T-cell (primary cell): ENCODE measurements around the gene STK10. TPM values are rescaled to one million over a fixed set of nuclear protein-coding genes. Genes with fewer than 3 reads are reported as not detected.

Experiments
- ATAC-seq, 4 experiments: fragments of 200-7000 bp in 3 of 4; fragments of 150-1000 bp in 1 of 4; cut with Tn5 transposase; replicated peaks in 1 of 4; 1 replicate in 3 of 4; 2 replicates in 1 of 4; pipeline ENCODE4 v1.10.0; 2021; ENCODE audit warnings: moderate library complexity in 3 of 4, mild to moderate bottlenecking in 2 of 4, moderate number of reproducible peaks in 1 of 4
- CTCF ChIA-PET, 2 donors: fragments of 300-600 bp; sonication (Branson Sonifier 250); formaldehyde crosslinking; loops; one replicate each; lab custom pipeline; 2022; ENCODE audit warnings: antibody characterized with exemption in 2 of 2; lab: Charles Lee
- POLR2A ChIA-PET, 2 donors: fragments of 300-600 bp; sonication (Branson Sonifier 250); formaldehyde crosslinking; loops; one replicate each; lab custom pipeline; 2022; ENCODE audit warnings: antibody characterized with exemption in 2 of 2; lab: Charles Lee
- DNase-seq, 35 experiments: peaks; one replicate each; pipeline versions ENCODE4 v3.0.0 to v3.0.0-alpha.2; 2013 to 2023
- H3K27ac ChIP-seq: one replicate; pipeline ENCODE4 v1.5.1; 2013; ENCODE audit warnings: low read length
- H3K27me3 ChIP-seq, 2 experiments: replicated peaks in 1 of 2; 1 replicate in 1 of 2; 2 replicates in 1 of 2; pipeline versions ENCODE4 v1.6.1 to v1.7.0; 2013; ENCODE audit warnings: low read length in 1 of 2, mixed read lengths in 1 of 2; ENCODE audit not compliant: control insufficient read depth in 2 of 2, insufficient read depth in 2 of 2; ENCODE audit errors: extremely low read depth in 1 of 2
- H3K36me3 ChIP-seq, 2 donors: 1 replicate in 1 of 2; 2 replicates in 1 of 2; pipeline versions ENCODE4 v1.6.1 to v1.7.0; 2013; ENCODE audit warnings: low read length in 1 of 2; ENCODE audit not compliant: control insufficient read depth in 2 of 2, insufficient read depth in 1 of 2; ENCODE audit errors: extremely low read depth in 1 of 2
- H3K4me1 ChIP-seq, 2 experiments: 1 replicate in 1 of 2; 2 replicates in 1 of 2; pipeline versions ENCODE4 v1.6.1 to v1.7.0; 2013; ENCODE audit warnings: low read length in 2 of 2, mixed read lengths in 1 of 2; ENCODE audit not compliant: insufficient read depth in 2 of 2, control insufficient read depth in 1 of 2; ENCODE audit errors: extremely low read depth in 1 of 2
- H3K4me3 ChIP-seq, 2 donors: 1 replicate in 1 of 2; 2 replicates in 1 of 2; pipeline versions ENCODE4 v1.5.1 to v1.7.0; 2013; ENCODE audit warnings: mild to moderate bottlenecking in 2 of 2, low read length in 1 of 2, moderate library complexity in 1 of 2; ENCODE audit not compliant: control insufficient read depth in 1 of 2; ENCODE audit errors: extremely low read depth in 1 of 2
- H3K9me3 ChIP-seq: 2 replicates; pipeline ENCODE4 v1.7.0; 2013
- H3K27ac Mint-ChIP-seq, 2 donors: one replicate each; pipeline ENCODE4 v1.8.0; 2020 to 2021; ENCODE audit warnings: mild to moderate bottlenecking in 2 of 2, mixed read lengths in 2 of 2
- H3K27me3 Mint-ChIP-seq, 2 donors: one replicate each; pipeline ENCODE4 v1.8.0; 2021 to 2022; ENCODE audit warnings: mixed read lengths in 2 of 2
- H3K36me3 Mint-ChIP-seq: one replicate; pipeline ENCODE4 v1.8.0; 2021; ENCODE audit warnings: mixed read lengths
- H3K4me1 Mint-ChIP-seq, 3 donors: one replicate each; pipeline ENCODE4 v1.8.0; 2020 to 2022; ENCODE audit warnings: mixed read lengths in 3 of 3, mild to moderate bottlenecking in 1 of 3
- H3K4me3 Mint-ChIP-seq, 3 donors: one replicate each; pipeline ENCODE4 v1.8.0; 2020 to 2022; ENCODE audit warnings: mild to moderate bottlenecking in 3 of 3, mixed read lengths in 3 of 3, moderate library complexity in 3 of 3
- H3K9me3 Mint-ChIP-seq, 3 donors: one replicate each; pipeline ENCODE4 v1.8.0; 2020 to 2022; ENCODE audit warnings: mixed read lengths in 3 of 3
- WGBS: methylation state at CpG from one replicate; pipeline ENCODE4 v1.1.5; 2013; ENCODE audit warnings: missing lambda C conversion rate; ENCODE audit not compliant: insufficient coverage; 5-methylcytosine and 5-hydroxymethylcytosine counted together
- total RNA-seq, 35 experiments: library from RNA in 6 of 35; stranded (reverse) in 6 of 35; fragments of 120-200 nt in 1 of 35; gene quantifications; one replicate each; pipeline versions ENCODE4 v1.2.1 to v1.2.4 and lab custom pipeline; 2013 to 2026

Gene STK10
- total RNA-seq, 5 donors from 2014 or later (not counting 1 experiment from before 2014, with no cell fraction given), result 305 to 437 (median 331) TPM

GRCh38 chr5:172089298-172090117 is 98.5 kb downstream of the STK10 start:
- H3K36me3 ChIP-seq, result peaks cover 17 to 72% of the 10 kb centered on the region in 2 donors
- DNase-seq, result no peak
- H3K4me3 ChIP-seq, result no peak overlapping the region
- ChIA-PET CTCF (no interaction called here), POLR2A (no interaction called here)
- peaks cover 0 to 20% (median 0%) of the 10 kb centered on the region in 3 donors for H3K4me1 Mint-ChIP-seq
- no peaks in the 10 kb centered on the region for H3K4me1 ChIP-seq
- H3K4me3 Mint-ChIP-seq, result no peak overlapping the region
- H3K27ac Mint-ChIP-seq, result peak overlapping the region; percentile 65 to 86
- peaks cover 31% of the 10 kb centered on the region for H3K36me3 Mint-ChIP-seq
- H3K9me3 ChIP-seq, result no peaks in the 10 kb centered on the region
- ATAC-seq, result no peak
- H3K9me3 Mint-ChIP-seq, result no peaks in the 10 kb centered on the region
- H3K27ac ChIP-seq, result no peak overlapping the region
- H3K27me3 ChIP-seq, result no peaks in the 10 kb centered on the region
- no peaks in the 10 kb centered on the region for H3K27me3 Mint-ChIP-seq
- 92% methylated on average over 5 of the region's 7 CpGs for WGBS

- POLR2A ChIA-PET, result interaction anchor here in 1 of 2 donors (0.7 kb wide), 1 partner anchor 106 kb away, joined by 3 read pairs; no protein-coding TSS in a partner anchor
- H3K36me3 Mint-ChIP-seq, result peaks cover 31% of the 10 kb centered on the region
- Histone ChIP-seq H3K36me3 (peaks cover 17 to 66% of the 10 kb centered on the region in 2 donors), H3K4me3 (no peak overlapping the region), H3K4me1 (no peaks in the 10 kb centered on the region), H3K27me3 (no peaks in the 10 kb centered on the region), H3K27ac (no peak overlapping the region), H3K9me3 (no peaks in the 10 kb centered on the region)
- no peak overlapping the region for H3K4me3 Mint-ChIP-seq
- WGBS, result 89% methylated on average over 1 of the region's 2 CpGs
- CTCF ChIA-PET, result no interaction called here
- peaks cover 0 to 20% (median 0%) of the 10 kb centered on the region in 3 donors for H3K4me1 Mint-ChIP-seq
- DNase-seq (no peak), ATAC-seq (no peak)
- no peaks in the 10 kb centered on the region for H3K9me3 Mint-ChIP-seq
- peak overlapping the region; percentile 65 to 86 for H3K27ac Mint-ChIP-seq
- H3K27me3 Mint-ChIP-seq, result no peaks in the 10 kb centered on the region
These were observed 99.2 kb downstream of the STK10 start for GRCh38 chr5:172088801-172089200.

- Mint-ChIP-seq H3K4me3 (no peak overlapping the region), H3K4me1 (peaks cover 0 to 20% (median 2%) of the 10 kb centered on the region in 3 donors), H3K27me3 (no peaks in the 10 kb centered on the region), H3K27ac (peak overlapping the region; percentile 69 to 77), H3K36me3 (peaks cover 34% of the 10 kb centered on the region), H3K9me3 (no peaks in the 10 kb centered on the region)
- Histone ChIP-seq H3K36me3 (peaks cover 19 to 61% of the 10 kb centered on the region in 2 donors), H3K27ac (no peak overlapping the region), H3K27me3 (no peaks in the 10 kb centered on the region), H3K4me1 (no peaks in the 10 kb centered on the region), H3K4me3 (no peak overlapping the region), H3K9me3 (no peaks in the 10 kb centered on the region)
- CTCF ChIA-PET, result no interaction called here
- POLR2A ChIA-PET, result no interaction called here
- ATAC-seq (peak in 2 of 4 experiments; percentile 26 to 29), DNase-seq (no peak)
- WGBS, result 90% methylated on average over 13 of the region's 14 CpGs
These were observed 101.6 kb downstream of the STK10 start for GRCh38 chr5:172086194-172086975.

DNA sequence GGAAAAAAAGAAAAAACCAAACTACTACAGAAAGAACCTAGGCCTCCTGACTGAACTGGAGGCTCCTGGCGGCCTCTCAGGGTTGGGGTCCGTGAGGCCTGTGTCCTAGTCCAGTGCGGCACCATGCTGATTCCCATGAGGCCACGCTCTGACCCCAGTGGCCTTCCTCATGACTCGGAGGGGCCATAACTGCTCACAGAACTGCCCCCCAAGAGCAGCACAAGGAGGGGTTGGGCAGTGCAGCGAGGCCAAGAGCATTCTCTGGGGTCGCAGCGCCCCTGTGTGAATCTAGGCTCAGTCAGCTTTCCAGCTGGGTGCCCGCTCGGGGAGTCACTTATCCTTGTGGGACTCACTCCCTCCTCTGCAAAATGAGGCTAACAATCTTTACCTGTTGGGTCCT is 102.3 kb downstream of the STK10 start:
- Mint-ChIP-seq H3K4me3 (no peak overlapping the region), H3K36me3 (peaks cover 31% of the 10 kb centered on the region), H3K9me3 (no peaks in the 10 kb centered on the region), H3K4me1 (peaks cover 0 to 20% (median 2%) of the 10 kb centered on the region in 3 donors), H3K27me3 (no peaks in the 10 kb centered on the region), H3K27ac (peak overlapping the region; percentile 41 to 77)
- Histone ChIP-seq H3K27me3 (no peaks in the 10 kb centered on the region), H3K27ac (no peak overlapping the region), H3K9me3 (no peaks in the 10 kb centered on the region), H3K36me3 (peaks cover 19 to 60% of the 10 kb centered on the region in 2 donors), H3K4me3 (no peak overlapping the region), H3K4me1 (no peaks in the 10 kb centered on the region)
- POLR2A ChIA-PET, result interaction anchor here in 1 of 2 donors (0.7 kb wide), 1 partner anchor 9 kb away, joined by 10 read pairs; no protein-coding TSS in a partner anchor
- DNase-seq (no peak), ATAC-seq (no peak)
- WGBS, result 97% methylated on average over 10 of the region's 10 CpGs
- CTCF ChIA-PET, result no interaction called here

DNA sequence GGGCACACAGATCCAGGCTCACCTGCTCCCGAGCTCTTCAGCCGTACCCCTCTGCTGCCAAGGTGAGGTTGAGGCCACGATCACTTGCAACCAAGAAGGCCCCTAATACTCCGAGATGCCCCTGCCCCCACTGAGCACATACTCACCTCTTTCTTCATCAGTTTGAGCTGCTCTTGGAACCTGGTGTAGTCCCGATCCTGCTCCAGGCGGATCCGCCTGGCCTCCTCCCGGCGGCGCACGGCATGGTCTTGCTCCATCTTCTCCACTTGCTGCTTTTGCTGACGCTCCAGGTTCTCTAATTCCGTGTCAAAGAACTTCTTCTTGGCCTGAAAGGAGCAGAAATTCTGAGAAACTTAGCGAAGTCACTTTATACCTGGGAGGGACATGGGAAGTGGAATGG is 105.8 kb downstream of the STK10 start:
- peaks cover 13 to 71% of the 10 kb centered on the region in 2 donors for H3K36me3 ChIP-seq
- ATAC-seq (no peak), DNase-seq (no peak)
- H3K9me3 ChIP-seq, result no peaks in the 10 kb centered on the region
- peaks cover 4 to 10% of the 10 kb centered on the region in 2 experiments for H3K4me1 ChIP-seq
- POLR2A ChIA-PET, result no interaction called here
- H3K4me1 Mint-ChIP-seq, result peaks cover 19 to 35% (median 27%) of the 10 kb centered on the region in 3 donors
- WGBS, result 98% methylated on average over 11 of the region's 14 CpGs
- H3K4me3 ChIP-seq, result no peak overlapping the region
- peak overlapping the region; percentile 31 to 52 for H3K27ac Mint-ChIP-seq
- H3K27me3 Mint-ChIP-seq, result no peaks in the 10 kb centered on the region
- H3K27ac ChIP-seq, result no peak overlapping the region
- no peaks in the 10 kb centered on the region for H3K27me3 ChIP-seq
- CTCF ChIA-PET, result interaction anchor here (0.5 to 0.7 kb wide), 3 partner anchors 11 to 170 kb away, joined by 3 to 4 read pairs (median 4); no protein-coding TSS in a partner anchor
- H3K9me3 Mint-ChIP-seq, result no peaks in the 10 kb centered on the region
- H3K4me3 Mint-ChIP-seq, result no peak overlapping the region
- peaks cover 34% of the 10 kb centered on the region for H3K36me3 Mint-ChIP-seq

DNA sequence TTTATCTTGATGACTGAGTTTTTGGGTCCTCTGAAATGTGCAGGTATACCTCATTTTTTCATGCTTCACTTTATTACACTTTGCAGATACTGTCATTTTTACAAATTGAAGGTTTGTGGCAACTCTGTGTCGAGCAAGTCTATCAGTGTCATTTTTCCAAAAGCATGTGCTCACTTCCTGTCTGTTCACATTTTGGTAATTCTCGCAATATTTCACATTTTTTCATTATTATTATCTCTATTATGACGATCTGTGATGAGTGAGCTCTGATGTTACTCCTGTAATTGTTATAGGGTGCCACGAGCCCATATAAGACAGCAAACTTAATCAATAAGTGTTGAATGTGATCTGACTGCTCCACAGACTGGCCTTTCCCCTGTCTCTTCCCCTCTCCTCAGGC is 108.1 kb downstream of the STK10 start:
- Mint-ChIP-seq H3K9me3 (no peaks in the 10 kb centered on the region), H3K4me1 (peaks cover 20 to 31% (median 29%) of the 10 kb centered on the region in 3 donors), H3K36me3 (peaks cover 52% of the 10 kb centered on the region), H3K27ac (peak overlapping the region; percentile 79 to 84), H3K4me3 (no peak overlapping the region), H3K27me3 (no peaks in the 10 kb centered on the region)
- no peak for DNase-seq
- peaks cover 2 to 78% of the 10 kb centered on the region in 2 donors for H3K36me3 ChIP-seq
- no peak for ATAC-seq
- WGBS, result no CpG with 5 or more reads among the region's 4 CpGs
- H3K4me1 ChIP-seq, result peaks cover 4 to 10% of the 10 kb centered on the region in 2 experiments
- no peaks in the 10 kb centered on the region for H3K27me3 ChIP-seq
- H3K4me3 ChIP-seq, result no peak overlapping the region
- H3K27ac ChIP-seq, result no peak overlapping the region
- CTCF ChIA-PET, result interaction anchor here in 1 of 2 donors (1.0 kb wide), 1 partner anchor 24 kb away, joined by 3 read pairs; no protein-coding TSS in a partner anchor
- no peaks in the 10 kb centered on the region for H3K9me3 ChIP-seq
- POLR2A ChIA-PET, result interaction anchor here in 1 of 2 donors (1.1 kb wide), 1 partner anchor 13 kb away, joined by 3 read pairs; no protein-coding TSS in a partner anchor
